HG02610 (cell line): ENCODE results near the gene PPP1R1B.
A peak's percentile ranks its signal among the peaks of the same experiment; 100 is the strongest.

ENCODE experiments used
- ATAC-seq: cut with Tn5 transposase; IDR thresholded peaks from one replicate; pipeline ENCODE4 v1.9.1; 2021; ENCODE audit warnings: mild to moderate bottlenecking, moderate library complexity; ENCODE audit not compliant: unreplicated experiment

PPP1R1B gene

GRCh38 chr17:39631403-39631802 is 4.7 kb downstream of the PPP1R1B start:
- ATAC-seq = no peak

- no peak for ATAC-seq
These were observed 5.6 kb downstream of the PPP1R1B start for GRCh38 chr17:39632153-39632941.

GRCh38 chr17:39633570-39634183 is 6.9 kb downstream of the PPP1R1B start:
- no peak for ATAC-seq

- no peak for ATAC-seq
These were observed 7.7 kb downstream of the PPP1R1B start for GRCh38 chr17:39634384-39634871.

GRCh38 chr17:39635614-39636176 is 8.9 kb downstream of the PPP1R1B start:
- ATAC-seq = no peak

- peak; percentile 16 for ATAC-seq
These were observed 9.8 kb downstream of the PPP1R1B start for GRCh38 chr17:39636587-39636926.

GRCh38 chr17:39636927-39637736 is 10.4 kb downstream of the PPP1R1B start, which contains the start of gene STARD3:
Gene STARD3, plus strand, starts transcription at chr17:39637144. Its CDS starts 16,388 bp downstream, at chr17:39653532.
- peak; percentile 76 for ATAC-seq

- ATAC-seq = no peak
These were observed 11.6 kb downstream of the PPP1R1B start for GRCh38 chr17:39638317-39638716.

GRCh38 chr17:39639043-39639442 is 12.3 kb downstream of the PPP1R1B start:
- ATAC-seq = no peak

- no peak for ATAC-seq
These were observed 13.1 kb downstream of the PPP1R1B start for GRCh38 chr17:39639566-39640458.

GRCh38 chr17:39640591-39641031 is 13.9 kb downstream of the PPP1R1B start:
- no peak for ATAC-seq

GRCh38 chr17:39641097-39641496 is 14.3 kb downstream of the PPP1R1B start:
- no peak for ATAC-seq

GRCh38 chr17:39641883-39642282 is 15.1 kb downstream of the PPP1R1B start:
- no peak for ATAC-seq

- no peak for ATAC-seq
These were observed 15.7 kb downstream of the PPP1R1B start for GRCh38 chr17:39642291-39643074.

- ATAC-seq = no peak
These were observed 16.5 kb downstream of the PPP1R1B start for GRCh38 chr17:39643271-39643670.

GRCh38 chr17:39647256-39647655 is 20.5 kb downstream of the PPP1R1B start:
- ATAC-seq = no peak

- no peak for ATAC-seq
These were observed 22.0 kb downstream of the PPP1R1B start for GRCh38 chr17:39648616-39649366.

- ATAC-seq = no peak
These were observed 23.4 kb downstream of the PPP1R1B start for GRCh38 chr17:39650121-39650579.
